WTC11 (cell line): Measurements from ENCODE around the gene RPL13A. TPM values are rescaled to one million over a fixed set of nuclear protein-coding genes. Genes with fewer than 3 reads are reported as not detected.
"Not testable (repeated sequence)": the region's sequence is repeated elsewhere in the genome, so short reads cannot be mapped to it uniquely, and the experiment has no call there.

Experiments used
- ATAC-seq: fragments of 200-7000 bp; cut with Tn5 transposase; 2 replicates; pipeline ENCODE4 v1.10.0; 2021; ENCODE audit warnings: mild to moderate bottlenecking, moderate library complexity
- CTCF ChIA-PET: fragments of 300-600 bp; sonication (Branson Sonifier 250); formaldehyde crosslinking; loops from one replicate; lab custom pipeline; 2021; ENCODE audit warnings: antibody characterized with exemption; lab: Charles Lee
- POLR2A ChIA-PET: fragments of 350-600 bp; sonication (Branson Sonifier 250); formaldehyde crosslinking; loops from one replicate; lab custom pipeline; 2021; ENCODE audit warnings: antibody characterized with exemption; lab: Charles Lee
- DNase-seq: peaks from one replicate; pipeline ENCODE4 v3.0.0; 2021; ENCODE audit warnings: low spot score
- H3K27ac Mint-ChIP-seq: 2 replicates; pipeline ENCODE4 v1.8.0; 2021; ENCODE audit warnings: mixed read lengths
- H3K27me3 Mint-ChIP-seq: 2 replicates; pipeline ENCODE4 v1.8.0; 2021; ENCODE audit warnings: low read depth, mild to moderate bottlenecking, moderate library complexity, mixed read lengths
- H3K36me3 Mint-ChIP-seq: 2 replicates; pipeline ENCODE4 v1.8.0; 2021; ENCODE audit warnings: mixed read lengths
- H3K4me1 Mint-ChIP-seq: 2 replicates; pipeline ENCODE4 v1.8.0; 2022; ENCODE audit warnings: mixed read lengths
- H3K4me3 Mint-ChIP-seq: 2 replicates; pipeline ENCODE4 v1.8.0; 2021; ENCODE audit warnings: mild to moderate bottlenecking, moderate library complexity, mixed read lengths
- H3K9me3 Mint-ChIP-seq: 2 replicates; pipeline ENCODE4 v1.8.0; 2021; ENCODE audit warnings: mixed read lengths
- CREM ChIP-seq: sonication (generic); formaldehyde crosslinking; IDR thresholded peaks from 2 replicates; pipeline ENCODE4 v1.8.1; 2022; ENCODE audit warnings: mild to moderate bottlenecking, missing genetic modification reagents, moderate library complexity
- ELF4 ChIP-seq: sonication (generic); formaldehyde crosslinking; IDR thresholded peaks from 2 replicates; pipeline ENCODE4 v1.8.1; 2022; ENCODE audit warnings: low read depth, mild to moderate bottlenecking, moderate library complexity, missing genetic modification reagents
- NFATC4 ChIP-seq: fragments of 250-450 bp; sonication (Bioruptor Pico); IDR thresholded peaks from 2 replicates; pipeline ENCODE4 v1.9.0; 2021; ENCODE audit warnings: mild to moderate bottlenecking
- OVOL2 ChIP-seq: fragments of 250-450 bp; sonication (Bioruptor Pico); IDR thresholded peaks from 2 replicates; pipeline ENCODE4 v1.9.0; 2021; ENCODE audit warnings: mild to moderate bottlenecking, borderline replicate concordance
- TEAD4 ChIP-seq: sonication (generic); formaldehyde crosslinking; IDR thresholded peaks from 2 replicates; pipeline ENCODE4 v1.8.0; 2022; ENCODE audit warnings: mild to moderate bottlenecking, missing genetic modification reagents
- ZNF263 ChIP-seq: sonication (generic); formaldehyde crosslinking; IDR thresholded peaks from 2 replicates; pipeline ENCODE4 v1.8.1; 2022; ENCODE audit warnings: low read depth, mild to moderate bottlenecking, moderate library complexity, missing genetic modification reagents
- total RNA-seq: library from RNA; stranded (reverse); gene quantifications from 3 replicates; pipeline ENCODE4 v1.2.3, GENCODE V29; 2021
- TF ChIP-seq, protein P1 (sequence below): sonication (generic); formaldehyde crosslinking; IDR thresholded peaks from 2 replicates; pipeline ENCODE4 v1.8.1; 2022; ENCODE audit warnings: missing genetic modification reagents, borderline replicate concordance
- TF ChIP-seq, protein P2 (sequence below): fragments of 250-450 bp; sonication (Bioruptor Pico); IDR thresholded peaks from 2 replicates; pipeline ENCODE4 v1.9.0; 2021; ENCODE audit warnings: mild to moderate bottlenecking
- TF ChIP-seq, protein P3 (sequence below): sonication (generic); formaldehyde crosslinking; IDR thresholded peaks from 2 replicates; pipeline ENCODE4 v1.8.0; 2022; ENCODE audit warnings: missing genetic modification reagents
- TF ChIP-seq, protein P4 (sequence below): sonication (generic); formaldehyde crosslinking; IDR thresholded peaks from 2 replicates; pipeline ENCODE4 v1.8.1; 2023; ENCODE audit warnings: mild to moderate bottlenecking, missing genetic modification reagents, borderline replicate concordance
- TF ChIP-seq, protein P5 (sequence below): fragments of 200-600 bp; IDR thresholded peaks from 2 replicates; pipeline ENCODE4 v1.8.0; 2022; ENCODE audit warnings: antibody characterized with exemption

Gene RPL13A
- total RNA-seq, 1 experiment from 2014 or later = 3,861 TPM

DNA sequence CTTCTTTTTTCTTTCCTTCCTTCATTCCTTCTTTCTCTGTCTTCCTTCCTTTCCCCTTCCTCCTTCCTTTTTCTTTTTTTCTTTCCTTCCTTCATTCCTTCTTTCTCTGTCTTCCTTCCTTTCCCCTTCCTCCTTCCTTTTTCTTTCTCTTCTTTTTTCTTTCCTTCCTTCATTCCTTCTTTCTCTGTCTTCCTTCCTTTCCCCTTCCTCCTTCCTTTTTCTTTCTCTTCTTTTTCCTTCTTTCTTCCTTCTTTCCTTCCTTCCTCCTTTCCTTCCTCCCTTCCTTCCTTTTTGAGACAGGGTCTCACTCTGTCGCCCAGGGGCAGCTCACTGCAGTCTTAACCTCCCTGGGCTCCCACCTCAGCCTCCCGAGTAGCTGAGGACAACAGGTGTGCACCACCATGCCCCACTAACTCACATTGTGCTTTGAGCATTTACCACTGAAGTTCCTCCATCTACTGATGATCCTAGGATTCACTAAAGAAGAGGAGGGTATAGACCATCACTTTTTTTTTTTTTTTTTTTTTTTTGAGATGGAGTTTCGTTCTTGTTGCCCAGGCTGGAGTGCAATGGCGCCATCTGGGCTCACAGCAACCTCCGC lies 43.2 kb upstream of the RPL13A start:
- Mint-ChIP-seq H3K36me3 (peaks cover 15% of the 10 kb centered on the region), H3K27ac (peak overlapping the region; percentile 87), H3K4me1 (peaks cover 37% of the 10 kb centered on the region), H3K27me3 (peaks cover 32% of the 10 kb centered on the region)
- ChIA-PET POLR2A (interaction anchor here (0.7 kb wide), 1 partner anchor 53 kb away, joined by 5 read pairs; no protein-coding TSS in a partner anchor), CTCF (interaction anchor here (0.6 to 2.7 kb wide), 12 partner anchors 9 to 1921 kb away, joined by 3 to 20 read pairs (median 5); partner anchors contain the start of genes ALDH16A1 and DKKL1)
- not testable (repeated sequence) for ATAC-seq, H3K9me3 Mint-ChIP-seq
- TF ChIP-seq, protein P1, sequence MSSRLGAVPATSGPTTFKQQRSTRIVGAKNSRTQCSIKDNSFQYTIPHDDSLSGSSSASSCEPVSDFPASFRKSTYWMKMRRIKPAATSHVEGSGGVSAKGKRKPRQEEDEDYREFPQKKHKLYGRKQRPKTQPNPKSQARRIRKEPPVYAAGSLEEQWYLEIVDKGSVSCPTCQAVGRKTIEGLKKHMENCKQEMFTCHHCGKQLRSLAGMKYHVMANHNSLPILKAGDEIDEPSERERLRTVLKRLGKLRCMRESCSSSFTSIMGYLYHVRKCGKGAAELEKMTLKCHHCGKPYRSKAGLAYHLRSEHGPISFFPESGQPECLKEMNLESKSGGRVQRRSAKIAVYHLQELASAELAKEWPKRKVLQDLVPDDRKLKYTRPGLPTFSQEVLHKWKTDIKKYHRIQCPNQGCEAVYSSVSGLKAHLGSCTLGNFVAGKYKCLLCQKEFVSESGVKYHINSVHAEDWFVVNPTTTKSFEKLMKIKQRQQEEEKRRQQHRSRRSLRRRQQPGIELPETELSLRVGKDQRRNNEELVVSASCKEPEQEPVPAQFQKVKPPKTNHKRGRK (CRISPR knock-in tag) = 0 out of 2 replicates have a peak, but pooled peaks have one; percentile 23
- TF ChIP-seq, all 79 proteins: peak for 1; not testable (repeated sequence) for 78
- peak overlapping the region; percentile 63 for H3K4me3 Mint-ChIP-seq
- not testable (repeated sequence) for DNase-seq

DNA sequence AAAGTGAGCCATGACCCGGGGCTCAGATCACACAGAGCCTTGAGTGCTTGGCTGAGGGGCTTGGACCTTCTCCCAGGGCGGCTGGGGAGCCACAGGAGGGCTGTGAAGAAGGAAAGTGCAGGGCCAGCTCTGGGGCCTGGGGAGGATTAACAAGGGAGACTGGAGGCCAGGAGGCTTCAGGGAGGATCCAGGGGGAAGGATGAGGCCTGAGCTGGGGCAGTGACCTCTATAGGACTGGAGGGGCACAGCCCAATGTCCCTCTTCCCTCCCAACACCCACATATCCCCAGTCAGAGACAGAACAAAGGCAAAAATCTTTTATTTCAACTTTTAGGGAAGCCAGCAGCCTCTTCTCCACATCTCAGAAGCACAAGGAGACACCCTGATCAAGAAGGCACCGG lies 41.4 kb upstream of the RPL13A start:
- ChIA-PET POLR2A (no interaction called here), CTCF (interaction anchor here (0.6 to 2.7 kb wide), 6 partner anchors 9 to 699 kb away, joined by 5 to 20 read pairs (median 6); partner anchors contain the start of genes DKKL1 and IZUMO1)
- peaks cover 14% of the 10 kb centered on the region for H3K27me3 Mint-ChIP-seq
- DNase-seq (no peak), ATAC-seq (no peak)
- no peaks in the 10 kb centered on the region for H3K9me3 Mint-ChIP-seq
- H3K27ac Mint-ChIP-seq = peak overlapping the region; percentile 90
- no peak overlapping the region for H3K4me3 Mint-ChIP-seq
- peaks cover 40% of the 10 kb centered on the region for H3K4me1 Mint-ChIP-seq
- TF ChIP-seq CREM (CRISPR knock-in tag) (no peak), ZNF263 (CRISPR knock-in tag) (peak; percentile 82; the same call in 1 of the 2 replicates), TEAD4 (CRISPR knock-in tag) (no peak), OVOL2 (CRISPR knock-in tag) (no peak)
- TF ChIP-seq, protein P2, sequence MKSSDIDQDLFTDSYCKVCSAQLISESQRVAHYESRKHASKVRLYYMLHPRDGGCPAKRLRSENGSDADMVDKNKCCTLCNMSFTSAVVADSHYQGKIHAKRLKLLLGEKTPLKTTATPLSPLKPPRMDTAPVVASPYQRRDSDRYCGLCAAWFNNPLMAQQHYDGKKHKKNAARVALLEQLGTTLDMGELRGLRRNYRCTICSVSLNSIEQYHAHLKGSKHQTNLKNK = no peak
- peaks cover 30% of the 10 kb centered on the region for H3K36me3 Mint-ChIP-seq

DNA sequence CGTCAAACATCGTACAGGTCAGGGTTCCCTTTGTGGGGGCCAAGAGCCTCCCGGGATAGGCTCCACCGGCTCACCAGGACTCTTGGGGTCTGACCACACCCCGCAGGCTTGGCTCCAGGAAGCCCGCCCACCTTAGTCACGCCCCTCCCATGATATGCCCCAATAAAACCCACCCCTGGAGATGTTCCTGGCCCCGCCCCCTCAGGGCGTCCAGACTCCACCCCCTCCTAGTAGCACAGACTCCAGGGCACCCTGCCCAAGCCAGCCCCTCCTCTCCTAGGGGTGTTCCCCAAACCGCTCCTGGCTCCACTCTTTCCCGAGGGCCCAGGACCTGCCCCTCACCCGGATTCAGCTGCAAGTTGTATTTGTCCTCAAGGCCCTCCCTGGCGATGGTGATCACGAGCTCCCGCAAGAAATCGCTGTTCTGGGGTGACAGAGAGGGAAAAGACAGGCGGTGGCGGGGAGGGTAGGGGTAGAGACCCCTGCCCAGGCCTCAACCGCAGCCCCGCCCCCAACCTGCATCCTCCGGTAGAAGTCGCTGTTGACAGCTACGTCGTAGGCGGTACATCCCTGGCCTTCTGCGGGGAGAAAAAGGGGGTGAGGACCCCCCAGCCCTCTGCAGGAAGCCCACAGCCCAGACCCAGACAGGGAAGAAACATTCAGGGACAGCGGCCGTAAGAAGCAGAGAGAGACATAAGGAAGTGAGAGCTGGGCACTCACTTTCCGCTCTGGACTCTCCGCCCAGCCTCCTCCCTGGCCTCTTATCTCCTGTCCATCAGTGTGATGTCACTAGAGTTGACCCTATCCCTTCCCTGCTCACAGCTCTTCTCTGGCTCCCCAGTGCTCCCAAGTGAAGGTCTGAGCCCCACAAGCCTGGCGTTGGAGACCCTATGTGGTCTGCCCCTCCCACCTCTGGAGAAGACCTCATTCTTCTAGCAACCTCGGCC lies 39.6 kb upstream of the RPL13A start:
- DNase-seq (peak; percentile 91), ATAC-seq (peak; percentile 35)
- ChIA-PET POLR2A (interaction anchor here (0.9 kb wide), 1 partner anchor 130 kb away, joined by 3 read pairs; no protein-coding TSS in a partner anchor), CTCF (interaction anchor here (0.6 to 1.8 kb wide), 6 partner anchors 28 to 120 kb away, joined by 3 to 7 read pairs (median 4); partner anchors contain the start of gene TEAD2)
- no peaks in the 10 kb centered on the region for H3K27me3 Mint-ChIP-seq
- H3K27ac Mint-ChIP-seq = peak overlapping the region; percentile 84
- no peaks in the 10 kb centered on the region for H3K9me3 Mint-ChIP-seq
- no peak overlapping the region for H3K4me3 Mint-ChIP-seq
- H3K36me3 Mint-ChIP-seq = peaks cover 32% of the 10 kb centered on the region
- H3K4me1 Mint-ChIP-seq = peaks cover 37% of the 10 kb centered on the region
- no peak for TF ChIP-seq ELF4
- TF ChIP-seq, protein P3, sequence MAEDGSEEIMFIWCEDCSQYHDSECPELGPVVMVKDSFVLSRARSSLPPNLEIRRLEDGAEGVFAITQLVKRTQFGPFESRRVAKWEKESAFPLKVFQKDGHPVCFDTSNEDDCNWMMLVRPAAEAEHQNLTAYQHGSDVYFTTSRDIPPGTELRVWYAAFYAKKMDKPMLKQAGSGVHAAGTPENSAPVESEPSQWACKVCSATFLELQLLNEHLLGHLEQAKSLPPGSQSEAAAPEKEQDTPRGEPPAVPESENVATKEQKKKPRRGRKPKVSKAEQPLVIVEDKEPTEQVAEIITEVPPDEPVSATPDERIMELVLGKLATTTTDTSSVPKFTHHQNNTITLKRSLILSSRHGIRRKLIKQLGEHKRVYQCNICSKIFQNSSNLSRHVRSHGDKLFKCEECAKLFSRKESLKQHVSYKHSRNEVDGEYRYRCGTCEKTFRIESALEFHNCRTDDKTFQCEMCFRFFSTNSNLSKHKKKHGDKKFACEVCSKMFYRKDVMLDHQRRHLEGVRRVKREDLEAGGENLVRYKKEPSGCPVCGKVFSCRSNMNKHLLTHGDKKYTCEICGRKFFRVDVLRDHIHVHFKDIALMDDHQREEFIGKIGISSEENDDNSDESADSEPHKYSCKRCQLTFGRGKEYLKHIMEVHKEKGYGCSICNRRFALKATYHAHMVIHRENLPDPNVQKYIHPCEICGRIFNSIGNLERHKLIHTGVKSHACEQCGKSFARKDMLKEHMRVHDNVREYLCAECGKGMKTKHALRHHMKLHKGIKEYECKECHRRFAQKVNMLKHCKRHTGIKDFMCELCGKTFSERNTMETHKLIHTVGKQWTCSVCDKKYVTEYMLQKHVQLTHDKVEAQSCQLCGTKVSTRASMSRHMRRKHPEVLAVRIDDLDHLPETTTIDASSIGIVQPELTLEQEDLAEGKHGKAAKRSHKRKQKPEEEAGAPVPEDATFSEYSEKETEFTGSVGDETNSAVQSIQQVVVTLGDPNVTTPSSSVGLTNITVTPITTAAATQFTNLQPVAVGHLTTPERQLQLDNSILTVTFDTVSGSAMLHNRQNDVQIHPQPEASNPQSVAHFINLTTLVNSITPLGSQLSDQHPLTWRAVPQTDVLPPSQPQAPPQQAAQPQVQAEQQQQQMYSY = peak; percentile 84
- TF ChIP-seq OVOL2 (CRISPR knock-in tag) = no peak
- TF ChIP-seq, protein P4, sequence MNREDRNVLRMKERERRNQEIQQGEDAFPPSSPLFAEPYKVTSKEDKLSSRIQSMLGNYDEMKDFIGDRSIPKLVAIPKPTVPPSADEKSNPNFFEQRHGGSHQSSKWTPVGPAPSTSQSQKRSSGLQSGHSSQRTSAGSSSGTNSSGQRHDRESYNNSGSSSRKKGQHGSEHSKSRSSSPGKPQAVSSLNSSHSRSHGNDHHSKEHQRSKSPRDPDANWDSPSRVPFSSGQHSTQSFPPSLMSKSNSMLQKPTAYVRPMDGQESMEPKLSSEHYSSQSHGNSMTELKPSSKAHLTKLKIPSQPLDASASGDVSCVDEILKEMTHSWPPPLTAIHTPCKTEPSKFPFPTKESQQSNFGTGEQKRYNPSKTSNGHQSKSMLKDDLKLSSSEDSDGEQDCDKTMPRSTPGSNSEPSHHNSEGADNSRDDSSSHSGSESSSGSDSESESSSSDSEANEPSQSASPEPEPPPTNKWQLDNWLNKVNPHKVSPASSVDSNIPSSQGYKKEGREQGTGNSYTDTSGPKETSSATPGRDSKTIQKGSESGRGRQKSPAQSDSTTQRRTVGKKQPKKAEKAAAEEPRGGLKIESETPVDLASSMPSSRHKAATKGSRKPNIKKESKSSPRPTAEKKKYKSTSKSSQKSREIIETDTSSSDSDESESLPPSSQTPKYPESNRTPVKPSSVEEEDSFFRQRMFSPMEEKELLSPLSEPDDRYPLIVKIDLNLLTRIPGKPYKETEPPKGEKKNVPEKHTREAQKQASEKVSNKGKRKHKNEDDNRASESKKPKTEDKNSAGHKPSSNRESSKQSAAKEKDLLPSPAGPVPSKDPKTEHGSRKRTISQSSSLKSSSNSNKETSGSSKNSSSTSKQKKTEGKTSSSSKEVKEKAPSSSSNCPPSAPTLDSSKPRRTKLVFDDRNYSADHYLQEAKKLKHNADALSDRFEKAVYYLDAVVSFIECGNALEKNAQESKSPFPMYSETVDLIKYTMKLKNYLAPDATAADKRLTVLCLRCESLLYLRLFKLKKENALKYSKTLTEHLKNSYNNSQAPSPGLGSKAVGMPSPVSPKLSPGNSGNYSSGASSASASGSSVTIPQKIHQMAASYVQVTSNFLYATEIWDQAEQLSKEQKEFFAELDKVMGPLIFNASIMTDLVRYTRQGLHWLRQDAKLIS (CRISPR knock-in tag) = no peak
- TF ChIP-seq, protein P5, sequence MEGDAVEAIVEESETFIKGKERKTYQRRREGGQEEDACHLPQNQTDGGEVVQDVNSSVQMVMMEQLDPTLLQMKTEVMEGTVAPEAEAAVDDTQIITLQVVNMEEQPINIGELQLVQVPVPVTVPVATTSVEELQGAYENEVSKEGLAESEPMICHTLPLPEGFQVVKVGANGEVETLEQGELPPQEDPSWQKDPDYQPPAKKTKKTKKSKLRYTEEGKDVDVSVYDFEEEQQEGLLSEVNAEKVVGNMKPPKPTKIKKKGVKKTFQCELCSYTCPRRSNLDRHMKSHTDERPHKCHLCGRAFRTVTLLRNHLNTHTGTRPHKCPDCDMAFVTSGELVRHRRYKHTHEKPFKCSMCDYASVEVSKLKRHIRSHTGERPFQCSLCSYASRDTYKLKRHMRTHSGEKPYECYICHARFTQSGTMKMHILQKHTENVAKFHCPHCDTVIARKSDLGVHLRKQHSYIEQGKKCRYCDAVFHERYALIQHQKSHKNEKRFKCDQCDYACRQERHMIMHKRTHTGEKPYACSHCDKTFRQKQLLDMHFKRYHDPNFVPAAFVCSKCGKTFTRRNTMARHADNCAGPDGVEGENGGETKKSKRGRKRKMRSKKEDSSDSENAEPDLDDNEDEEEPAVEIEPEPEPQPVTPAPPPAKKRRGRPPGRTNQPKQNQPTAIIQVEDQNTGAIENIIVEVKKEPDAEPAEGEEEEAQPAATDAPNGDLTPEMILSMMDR = no peak
- TF ChIP-seq NFATC4 (CRISPR knock-in tag) = no peak
- TF ChIP-seq, all 79 proteins: peak for 1
